Measurements from ENCODE around the gene AUTS2.

AUTS2 gene

DNA sequence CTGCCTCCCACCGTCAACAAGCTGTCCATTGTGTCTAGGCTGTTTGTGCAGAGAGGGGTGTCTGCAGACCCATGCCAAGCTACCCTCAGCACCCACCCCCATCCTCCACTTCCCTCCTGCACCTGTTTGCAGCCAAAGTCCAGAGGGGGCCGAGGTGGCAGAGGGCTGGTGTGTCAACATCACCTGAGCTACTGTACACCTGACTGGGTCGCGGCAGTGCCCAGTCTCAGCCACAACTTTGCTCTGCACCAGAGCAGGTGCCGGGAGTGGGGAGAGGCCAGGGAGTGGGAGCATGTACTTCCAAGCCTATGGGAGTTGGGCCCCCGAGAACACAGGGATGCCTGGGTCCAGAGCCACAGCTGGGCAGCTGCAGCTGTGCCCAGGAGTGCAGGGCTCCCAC is 93.1 kb downstream of the AUTS2 start:
- no peak for DNase-seq

DNA sequence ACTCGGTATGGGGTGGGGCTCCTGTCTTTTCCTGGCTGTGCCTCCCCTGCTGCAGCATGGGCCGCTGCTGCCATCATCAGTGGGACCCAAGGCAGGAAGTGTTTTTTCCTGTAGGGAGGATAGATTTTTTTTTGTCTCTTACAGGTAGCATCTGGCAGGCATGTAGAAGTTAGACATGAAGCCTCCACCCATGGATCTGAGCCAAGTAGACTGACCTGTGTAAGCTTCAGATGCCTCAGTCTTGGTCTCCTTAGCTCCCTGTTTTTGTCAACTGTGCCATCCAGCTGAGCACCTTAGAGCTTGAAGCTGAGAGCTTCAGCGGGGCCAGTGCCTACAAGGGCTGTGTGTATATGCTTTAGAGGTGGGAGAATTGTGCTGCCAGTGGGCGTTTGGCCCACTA is 93.5 kb downstream of the AUTS2 start:
- DNase-seq = no peak

DNA sequence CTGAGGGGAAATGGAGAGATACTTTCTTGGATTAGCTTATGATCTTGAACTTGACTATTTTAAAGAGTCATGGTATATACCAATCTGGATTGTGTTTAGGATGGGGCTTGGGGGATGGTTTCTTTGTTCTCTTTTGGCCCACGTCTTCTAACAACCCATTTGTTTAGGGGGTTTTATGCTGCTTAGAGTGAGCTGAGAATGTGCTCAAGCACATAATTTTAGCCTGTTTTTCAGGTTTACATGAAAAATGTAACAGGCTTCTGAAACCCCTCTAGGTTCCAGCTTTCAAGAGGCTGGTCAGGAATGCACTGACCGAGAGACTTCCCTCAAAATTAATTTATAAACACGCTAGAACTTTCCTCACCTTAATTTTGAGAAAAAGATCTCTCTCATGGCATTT is 94.3 kb downstream of the AUTS2 start:
- DNase-seq = no peak

DNA sequence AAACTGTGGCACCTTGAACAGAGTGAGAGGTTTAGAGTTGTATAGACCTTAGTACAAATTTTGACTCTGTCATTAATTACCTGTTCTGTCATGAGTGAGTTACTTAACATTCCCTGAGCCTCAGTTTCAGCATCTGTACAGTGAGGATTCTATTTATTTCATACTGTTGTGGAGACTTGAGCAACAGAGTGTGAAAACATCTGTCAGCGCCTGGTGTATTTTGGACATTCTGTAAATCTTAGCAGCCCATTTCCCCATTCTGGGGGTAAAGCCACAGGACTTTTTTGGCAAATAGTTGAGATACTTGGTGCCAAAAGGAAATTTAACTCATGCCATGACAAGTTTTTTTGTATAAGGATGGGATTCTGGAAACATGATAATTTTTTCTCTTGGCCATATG is 94.8 kb downstream of the AUTS2 start:
- no peak for DNase-seq

DNA sequence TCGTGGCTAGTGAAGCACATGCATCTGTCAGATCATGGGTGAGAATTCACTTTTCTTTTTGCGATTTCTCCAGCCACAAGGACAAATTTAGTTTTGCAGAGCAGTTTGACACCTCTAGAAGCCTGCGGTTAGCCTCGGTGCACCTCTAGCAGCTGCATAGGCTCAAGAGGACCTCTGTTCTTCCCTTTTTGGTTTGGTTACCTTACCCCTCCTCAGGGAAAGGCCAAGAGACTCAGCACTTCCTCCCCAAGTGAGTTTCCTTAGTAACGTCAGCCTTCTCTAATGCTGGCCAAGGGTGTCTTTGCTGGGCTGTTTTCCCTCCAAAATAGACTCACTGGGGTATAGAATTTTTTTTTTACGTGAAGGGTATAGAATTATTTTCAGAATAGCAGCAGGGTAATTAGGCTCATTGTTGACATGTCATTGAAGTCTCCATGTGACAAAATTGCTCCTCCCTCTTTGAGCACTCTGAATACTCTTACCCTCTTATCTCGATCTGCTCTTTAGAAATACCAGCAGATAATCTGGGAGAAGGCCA is 97.8 kb downstream of the AUTS2 start:
- DNase-seq = no peak

DNA sequence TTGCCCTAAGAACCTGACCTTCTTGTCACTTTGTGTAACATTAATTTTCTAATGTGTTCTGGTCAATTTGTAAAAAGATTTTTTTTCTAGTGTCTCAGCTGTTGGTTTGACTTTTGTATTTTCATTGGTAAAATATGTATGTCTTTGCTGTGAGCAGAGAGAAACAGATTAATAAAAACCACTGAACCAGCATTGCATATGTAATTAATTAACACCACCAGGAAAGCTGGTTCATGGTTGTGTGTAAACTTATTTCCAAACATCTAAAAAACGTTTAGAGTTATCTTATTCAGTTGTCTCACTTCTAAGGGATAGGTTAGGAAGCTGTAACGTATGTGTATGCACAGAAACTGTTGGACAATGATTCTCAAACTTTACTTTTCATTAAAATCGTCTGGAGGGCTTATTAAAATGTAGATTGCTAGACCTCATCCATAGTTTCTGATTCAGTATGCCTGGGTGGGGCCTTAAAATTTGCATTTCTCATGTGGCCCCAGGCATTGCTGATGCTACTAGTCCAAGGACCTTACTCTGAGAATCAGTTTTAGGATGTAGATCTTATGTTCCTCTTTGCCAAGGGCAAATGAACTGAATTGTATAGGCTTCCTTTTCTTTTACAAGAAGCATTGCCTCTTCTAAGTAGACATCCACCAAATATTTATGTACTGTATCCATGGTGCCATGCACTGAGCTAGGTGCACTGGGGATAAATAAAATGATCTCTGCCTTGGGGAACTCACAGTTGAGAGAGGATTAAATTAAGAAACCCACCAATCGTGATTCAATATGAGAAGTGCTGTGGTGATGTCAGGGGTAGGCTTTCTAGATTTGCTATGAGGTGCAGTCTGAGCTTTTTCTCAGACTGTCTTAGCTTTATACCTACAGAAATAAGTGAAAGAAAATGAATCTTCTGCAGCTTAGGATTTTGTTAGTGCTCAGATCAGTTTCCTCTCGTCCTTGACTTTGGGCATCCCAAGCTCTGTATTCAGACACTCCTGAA is 98.7 kb downstream of the AUTS2 start:
- DNase-seq = no peak

DNA sequence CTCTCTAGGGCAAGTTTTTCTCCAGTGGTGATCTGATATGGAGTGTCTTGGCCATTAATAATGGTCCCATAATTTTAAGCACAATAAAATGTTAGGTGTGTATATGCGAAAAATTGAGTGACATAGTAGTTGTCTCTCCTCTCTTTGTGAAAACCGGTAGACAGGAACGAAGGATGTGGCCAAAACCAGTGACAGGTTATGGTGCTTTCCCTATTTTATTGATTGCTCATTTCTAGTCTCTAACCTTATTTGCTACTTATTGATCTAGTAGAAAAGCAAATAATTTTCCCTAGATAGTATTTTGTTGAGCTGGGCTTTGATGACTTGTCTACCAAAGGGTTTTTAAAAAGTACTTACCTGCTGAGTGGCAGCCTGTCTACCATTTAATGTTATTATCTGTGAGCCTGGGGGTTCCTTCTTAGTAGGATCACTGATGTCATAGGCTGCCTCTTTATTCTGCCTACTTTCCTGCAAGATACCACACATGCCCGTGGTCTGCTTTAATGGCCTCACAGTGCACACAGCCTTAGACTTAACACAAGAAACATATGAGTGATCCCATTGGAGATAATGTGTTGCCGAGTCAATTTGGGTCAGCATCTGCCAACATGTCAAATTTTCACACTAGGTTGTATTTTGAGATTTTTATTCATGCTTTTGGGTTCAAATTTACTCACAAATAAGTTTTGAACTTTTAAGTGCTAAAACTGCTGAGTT is 100.0 kb downstream of the AUTS2 start:
- no peak for DNase-seq

DNA sequence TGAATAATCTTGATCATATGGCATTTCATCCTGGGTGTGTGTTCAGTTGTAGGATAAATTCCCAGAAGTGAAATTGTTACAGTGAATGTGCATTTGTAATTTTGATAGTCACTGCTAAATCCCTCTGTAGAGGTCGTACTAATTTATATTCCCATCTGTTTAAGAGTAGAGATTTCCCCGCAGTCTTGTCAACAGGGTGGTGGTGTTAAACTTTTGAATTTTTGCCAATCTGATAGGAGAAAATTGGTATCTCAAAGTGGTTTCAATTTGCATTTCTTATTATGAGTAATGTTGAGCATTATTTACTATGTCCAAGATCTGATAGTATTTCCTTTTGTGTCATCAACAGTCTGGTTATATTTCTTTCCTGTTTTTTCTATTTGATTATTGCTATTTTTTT is 101.7 kb downstream of the AUTS2 start:
- no peak for DNase-seq

DNA sequence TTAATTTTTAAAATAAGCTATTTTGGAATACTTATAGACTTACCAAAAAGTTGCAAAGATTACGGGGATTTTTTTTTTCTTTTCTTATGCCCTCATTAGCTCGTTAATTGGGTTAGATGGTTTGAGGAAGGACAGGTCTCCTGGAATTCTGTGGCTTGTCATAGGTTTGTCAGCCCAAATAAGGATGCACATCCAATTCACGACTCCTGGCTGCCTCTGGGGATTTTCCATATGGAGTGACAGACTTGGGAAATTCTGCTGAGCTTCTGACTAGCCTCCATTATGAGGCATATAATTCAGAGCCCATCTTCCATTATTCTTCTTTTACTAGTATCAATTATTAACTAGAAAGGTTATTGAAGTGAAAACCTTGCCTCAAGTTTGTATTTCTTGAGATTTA is 102.1 kb downstream of the AUTS2 start:
- no peak for DNase-seq

DNA sequence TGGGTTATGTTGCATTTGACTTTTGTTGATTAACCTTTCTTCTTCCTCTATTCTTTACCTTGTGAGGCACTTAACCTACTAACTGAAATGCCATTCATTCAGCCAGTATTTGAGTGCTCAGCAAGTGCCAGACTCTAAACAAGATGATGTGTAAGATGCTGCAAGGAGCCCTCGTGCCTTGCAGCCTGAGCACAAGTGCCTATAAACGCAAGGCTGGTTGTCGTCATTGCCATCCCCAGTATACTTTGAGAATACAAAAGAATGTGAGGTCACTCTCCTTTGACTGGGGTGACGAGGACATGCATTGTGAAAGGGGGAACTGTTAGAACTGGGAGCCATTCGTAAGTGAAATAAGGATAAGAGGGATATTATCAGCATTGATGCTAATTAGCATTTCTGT is 103.0 kb downstream of the AUTS2 start:
- DNase-seq = no peak

DNA sequence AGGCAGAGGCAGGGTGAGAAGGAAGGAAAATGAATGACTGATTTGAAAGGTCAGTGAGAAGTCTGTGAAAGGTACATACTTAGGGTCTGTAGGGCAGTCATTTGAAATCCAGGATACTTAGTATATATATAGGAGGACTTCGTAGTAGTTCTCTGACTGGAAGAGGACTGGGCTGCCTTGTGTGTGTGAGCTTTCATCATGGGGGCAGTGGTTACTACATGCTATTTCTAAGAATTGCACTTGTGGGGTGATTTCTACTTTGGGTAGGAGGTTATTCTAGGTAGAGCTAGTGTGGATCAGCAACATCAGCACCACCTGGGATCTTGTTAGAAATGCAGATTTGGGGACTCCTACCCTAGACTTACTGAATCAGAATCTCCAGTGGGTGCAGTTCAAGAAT is 104.1 kb downstream of the AUTS2 start:
- no peak for DNase-seq

DNA sequence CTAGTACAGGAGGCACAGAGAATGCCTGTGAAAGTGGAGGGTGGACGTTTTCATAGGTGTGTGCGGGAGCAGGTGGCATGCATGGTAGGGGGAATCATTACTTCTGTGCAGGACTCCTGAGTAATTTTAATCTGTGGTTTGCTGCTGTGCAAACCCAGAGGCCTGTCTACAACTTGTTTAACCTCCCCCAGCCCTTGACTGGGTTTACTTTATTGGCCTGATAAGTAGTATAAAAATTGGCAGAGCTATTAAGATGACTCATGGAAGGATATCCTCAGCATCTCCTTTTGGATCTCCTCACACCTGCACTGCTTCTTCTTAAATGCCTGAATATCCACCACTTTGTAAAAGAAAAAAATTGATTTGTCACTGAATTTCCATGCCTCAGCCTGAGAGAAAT is 104.8 kb downstream of the AUTS2 start:
- no peak for DNase-seq

DNA sequence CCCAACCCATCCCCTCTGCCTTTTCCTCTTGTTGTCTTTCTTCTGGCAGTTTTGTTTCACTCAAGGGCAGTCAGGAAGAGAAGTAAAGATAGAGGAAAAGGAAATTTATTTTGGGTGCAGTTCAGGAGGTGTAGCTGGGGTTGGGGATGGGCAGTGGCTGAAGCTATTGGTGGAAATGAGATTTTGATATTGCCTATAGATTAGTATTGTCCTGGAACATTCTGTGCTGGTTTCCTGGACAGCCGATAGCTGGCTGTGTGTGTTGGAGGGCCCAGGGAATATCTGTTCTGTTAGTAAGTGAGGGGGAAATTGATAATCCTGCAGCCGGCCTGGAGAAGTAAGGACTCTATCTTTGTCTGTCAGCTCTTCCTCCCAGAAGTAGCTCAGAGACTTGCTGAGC is 107.8 kb downstream of the AUTS2 start:
- no peak for DNase-seq

DNA sequence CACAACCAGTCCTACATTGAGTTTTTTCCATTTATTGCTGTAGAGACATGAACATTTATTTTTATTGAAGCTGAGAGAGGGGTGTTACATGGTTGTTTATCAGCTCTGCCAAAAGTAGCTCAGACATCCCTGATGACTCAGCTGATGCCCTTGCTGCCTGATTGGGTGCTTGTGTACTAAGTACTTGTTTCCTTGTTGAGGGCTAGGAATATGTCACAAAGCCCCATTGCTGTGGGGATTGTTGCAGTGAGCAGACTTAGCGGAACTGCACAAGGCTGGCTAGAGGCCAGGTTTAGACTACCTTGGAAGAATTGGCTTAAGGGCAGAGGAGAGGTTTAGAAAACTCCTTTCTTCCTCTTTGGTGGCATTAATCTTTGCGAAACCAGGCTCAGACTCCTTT is 110.6 kb downstream of the AUTS2 start:
- DNase-seq = no peak

DNA sequence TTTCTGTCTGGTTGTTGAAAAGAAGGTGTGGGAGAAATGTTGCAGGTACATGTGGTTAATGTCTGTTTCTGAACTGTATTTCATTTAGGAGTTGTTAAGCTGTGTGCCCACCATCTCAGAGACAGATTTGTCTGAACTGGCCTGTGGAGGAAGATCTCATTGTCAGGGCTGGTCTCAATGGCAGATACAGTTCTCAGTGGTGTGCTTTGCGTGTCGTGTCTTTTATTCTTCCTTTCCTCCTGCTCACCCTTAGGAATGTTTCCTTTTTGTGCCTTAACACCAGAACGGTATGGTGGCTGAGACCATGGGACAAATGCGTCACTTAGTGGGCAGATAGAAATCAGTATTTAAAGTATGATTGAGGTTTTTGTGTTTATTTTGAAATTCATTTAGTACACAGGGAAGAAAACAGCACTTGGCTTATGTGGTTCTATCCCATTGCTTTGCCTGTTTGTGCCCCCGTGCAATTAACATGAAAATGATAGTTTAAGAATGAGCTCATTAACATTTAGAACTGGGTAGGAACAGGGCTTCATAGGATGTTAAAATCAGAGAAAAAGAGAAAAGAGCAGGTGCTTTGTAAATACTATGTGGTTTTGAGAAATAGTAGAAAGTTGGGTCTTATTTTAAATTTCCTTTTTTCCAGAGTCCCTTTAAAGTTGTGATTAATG is 112.6 kb downstream of the AUTS2 start:
- DNase-seq = no peak

DNA sequence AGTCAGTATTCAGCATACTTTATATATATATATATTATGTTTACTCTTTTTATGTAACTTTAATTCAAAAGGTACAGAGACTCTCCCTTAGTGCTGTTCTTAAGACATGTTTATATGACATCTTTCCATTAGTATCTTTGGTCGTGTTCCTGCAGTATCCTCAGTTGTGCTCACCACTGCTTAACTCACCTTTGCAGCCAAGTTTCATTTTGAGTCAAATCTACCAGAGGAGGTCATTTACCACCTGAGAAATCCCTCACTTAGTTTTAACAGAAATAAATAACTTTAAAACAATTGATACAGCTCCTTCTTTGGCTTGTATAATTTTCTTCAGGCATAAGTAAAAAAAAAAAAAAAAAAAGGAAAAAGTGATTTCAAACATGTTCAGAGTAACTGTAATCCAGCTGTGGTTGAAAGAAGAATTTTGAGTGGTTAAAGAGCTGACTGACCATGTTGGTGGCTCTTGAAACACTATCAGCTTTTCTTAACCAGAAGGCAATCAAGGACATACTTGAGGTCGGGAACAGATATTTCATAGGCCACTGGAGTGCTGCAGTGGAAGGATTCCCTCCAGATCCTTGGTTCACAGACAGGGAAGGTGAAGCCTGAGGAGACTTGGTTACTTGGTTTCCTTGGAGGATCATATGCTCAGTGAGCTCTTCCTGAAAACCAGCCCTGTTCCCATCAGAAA is 116.8 kb downstream of the AUTS2 start:
- peak in 1 of 2 experiments; percentile 39 for DNase-seq

DNA sequence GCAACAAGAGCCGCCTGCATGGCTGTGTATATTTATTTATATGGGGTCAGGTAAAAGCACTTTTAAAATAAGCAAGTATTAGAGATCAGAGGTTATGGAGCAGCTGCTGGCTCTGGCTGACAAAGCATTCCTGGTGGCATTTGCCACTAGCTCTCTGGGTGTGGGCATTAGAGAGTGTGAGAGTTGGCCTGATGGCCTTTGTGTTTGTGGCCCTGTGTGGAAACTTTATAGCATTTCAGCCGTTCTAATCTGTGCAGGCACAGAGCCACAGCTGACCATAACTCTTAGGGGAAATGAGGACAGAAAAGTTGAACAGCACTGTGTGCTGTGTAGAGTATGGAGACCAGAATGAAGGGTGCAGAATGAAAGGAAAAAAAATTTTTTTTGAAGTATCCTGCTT is 118.9 kb downstream of the AUTS2 start:
- DNase-seq = no peak

DNA sequence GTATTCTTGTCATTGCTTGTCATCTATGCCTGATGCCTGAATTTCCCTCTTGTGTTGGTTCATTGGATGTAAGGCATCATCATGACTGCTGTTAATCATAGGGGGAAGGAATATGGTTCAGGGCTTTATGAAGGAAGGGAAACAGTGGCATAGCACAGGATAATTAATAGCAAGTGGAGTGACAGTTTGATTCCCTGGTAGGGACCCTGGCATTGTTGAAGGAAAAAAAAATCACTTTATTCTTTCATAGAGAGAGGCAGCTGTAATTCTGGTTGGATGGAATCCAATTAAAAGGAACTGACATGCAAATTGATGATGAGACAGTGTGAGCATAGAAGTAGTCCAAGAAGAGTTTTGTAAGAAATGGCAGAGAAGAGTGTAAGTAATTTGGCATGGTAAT is 121.4 kb downstream of the AUTS2 start:
- DNase-seq = no peak

DNA sequence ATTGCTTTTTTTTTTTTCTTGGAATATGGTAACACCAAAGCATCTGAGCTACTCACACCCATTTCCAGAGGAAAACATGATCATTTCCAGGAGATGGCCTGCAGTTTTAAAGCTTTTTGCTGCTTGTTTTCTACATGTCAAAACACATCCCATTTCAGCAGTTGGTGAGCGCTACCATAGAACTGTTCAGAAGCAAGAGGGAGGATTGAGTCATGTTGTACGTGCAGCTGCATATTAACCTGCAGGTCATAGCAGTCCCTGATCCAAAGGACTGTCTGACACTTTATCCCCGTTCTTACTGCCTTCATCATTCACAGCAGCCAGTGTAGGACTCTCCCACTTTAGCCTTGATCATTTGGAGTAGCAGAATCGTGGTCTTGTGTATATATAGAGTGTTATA is 124.6 kb downstream of the AUTS2 start:
- no peak for DNase-seq

DNA sequence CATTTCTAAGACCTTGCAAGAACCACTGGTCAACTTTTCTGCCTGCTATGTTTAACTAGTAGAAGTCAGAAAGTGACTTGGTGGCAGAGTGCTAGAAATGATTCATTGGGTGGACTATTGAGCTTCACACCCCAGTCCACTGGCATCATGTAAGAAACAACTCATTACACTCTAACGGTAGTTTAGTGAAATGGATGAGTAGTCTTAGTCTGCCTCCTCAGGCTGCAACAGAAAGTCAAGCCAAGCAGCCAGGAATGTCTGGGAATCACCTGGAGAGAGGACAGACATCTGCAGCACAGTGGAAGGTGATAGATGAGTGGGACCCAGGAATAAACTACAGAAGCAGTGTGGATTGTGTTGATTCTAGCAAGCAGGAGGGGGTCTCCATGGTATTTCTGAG is 125.4 kb downstream of the AUTS2 start:
- no peak for DNase-seq

DNA sequence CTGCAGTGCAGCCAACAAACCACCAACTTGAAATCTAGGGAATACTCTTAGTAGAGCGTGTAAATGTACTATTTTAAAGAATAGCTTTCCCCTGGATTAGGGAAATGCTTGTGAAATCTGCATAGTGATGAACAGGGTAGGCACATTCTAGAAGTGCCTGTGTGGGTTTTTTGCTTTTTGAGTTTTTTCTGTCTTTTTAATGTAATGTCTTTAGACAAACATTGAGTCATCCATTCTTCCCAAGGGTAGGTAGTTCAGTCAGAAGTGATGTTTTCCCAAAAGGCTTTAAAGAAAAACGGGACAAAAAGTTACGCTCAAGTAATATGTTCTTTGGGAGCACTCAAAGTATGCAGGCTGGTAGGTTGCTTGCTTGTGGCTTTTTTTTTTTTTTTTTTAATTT is 130.0 kb downstream of the AUTS2 start:
- DNase-seq = no peak

DNA sequence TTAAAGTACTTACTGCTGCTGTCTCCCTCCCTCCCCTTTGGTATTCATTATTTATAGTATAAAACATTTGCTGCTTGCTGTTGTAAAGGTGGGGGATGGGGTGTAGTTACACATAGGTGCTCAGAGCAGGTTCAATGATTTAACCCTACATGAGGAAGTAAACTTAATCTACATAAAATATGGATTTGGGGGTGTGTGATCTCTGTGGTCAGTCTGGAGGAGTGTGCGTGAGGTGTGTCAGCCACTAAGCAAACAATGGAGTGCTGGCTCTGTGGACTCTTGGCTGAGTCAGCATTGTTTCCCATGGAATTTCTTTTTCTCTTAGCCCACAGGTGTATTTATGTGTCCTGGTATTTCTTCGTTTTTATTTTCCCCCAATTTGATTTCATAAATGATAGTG is 133.9 kb downstream of the AUTS2 start:
- no peak for DNase-seq

DNA sequence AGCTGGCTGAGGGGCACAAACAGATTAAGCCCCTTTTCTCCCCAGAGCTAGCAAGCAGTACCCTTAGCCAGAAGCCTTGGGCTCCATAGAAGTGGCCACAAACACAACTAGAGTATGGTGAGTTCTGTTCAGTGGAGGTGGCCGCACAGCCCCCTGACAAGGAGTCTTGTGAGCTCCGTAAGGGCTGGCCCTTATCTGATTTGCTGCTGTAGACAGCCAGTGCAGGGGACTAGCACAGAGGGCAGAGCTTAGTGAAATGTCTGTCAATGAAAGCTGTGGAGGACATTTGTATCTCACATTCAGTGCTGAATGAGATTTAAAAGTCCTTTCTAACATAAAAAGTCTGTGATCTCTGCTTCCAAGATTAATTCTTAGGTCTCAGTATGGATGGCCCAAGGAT is 137.3 kb downstream of the AUTS2 start:
- DNase-seq = no peak

All from NCI-H187 (cell line).